Measurements from ENCODE around the gene GSTM5.
A peak's percentile ranks its signal among the peaks of the same experiment; 100 is the strongest.
"Not testable (repeated sequence)": the region's sequence is repeated elsewhere in the genome, so short reads cannot be mapped to it uniquely, and the experiment has no call there.

Gene GSTM5

DNA sequence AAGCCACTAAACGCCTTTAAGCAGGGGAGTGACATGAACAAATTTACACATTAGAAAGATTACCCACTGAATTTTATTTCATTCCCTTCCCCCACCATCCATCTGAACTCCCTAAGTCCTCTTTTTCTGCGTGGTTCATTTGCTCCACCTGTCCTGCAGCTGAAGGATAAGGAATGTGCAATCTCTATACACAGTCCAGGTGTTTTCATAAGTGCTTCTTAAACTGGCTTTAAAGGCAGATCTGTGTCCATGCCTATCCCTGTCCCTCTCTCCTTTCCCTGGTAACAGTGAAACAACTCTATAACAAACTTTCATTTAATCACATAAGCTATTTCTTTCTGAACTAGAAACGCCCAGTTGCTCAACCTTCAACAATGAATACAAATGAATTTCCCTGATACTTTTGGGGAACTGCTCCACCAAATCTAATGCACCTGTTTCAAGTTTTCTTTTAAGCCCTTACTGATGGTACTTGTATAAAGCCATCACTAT, 20.4 kb downstream of the GSTM5 start:
- DNase-seq, result peak; percentile 12

- peak; percentile 25 for DNase-seq
Observed at GRCh38 chr1:109733236-109733870, 21.3 kb downstream of the GSTM5 start.

- DNase-seq, result peak; percentile 70
Observed at GRCh38 chr1:109739738-109740614, 27.9 kb downstream of the GSTM5 start.

- DNase-seq, result no peak
Observed at GRCh38 chr1:109740615-109741373, 28.7 kb downstream of the GSTM5 start, which contains the start of gene GSTM3. Gene GSTM3 (minus strand): TSS chr1:109741038. CDS start chr1:109740287, 751 bp downstream.

- DNase-seq, result not testable (repeated sequence)
Observed at GRCh38 chr1:109748311-109748710, 36.3 kb downstream of the GSTM5 start.

DNA sequence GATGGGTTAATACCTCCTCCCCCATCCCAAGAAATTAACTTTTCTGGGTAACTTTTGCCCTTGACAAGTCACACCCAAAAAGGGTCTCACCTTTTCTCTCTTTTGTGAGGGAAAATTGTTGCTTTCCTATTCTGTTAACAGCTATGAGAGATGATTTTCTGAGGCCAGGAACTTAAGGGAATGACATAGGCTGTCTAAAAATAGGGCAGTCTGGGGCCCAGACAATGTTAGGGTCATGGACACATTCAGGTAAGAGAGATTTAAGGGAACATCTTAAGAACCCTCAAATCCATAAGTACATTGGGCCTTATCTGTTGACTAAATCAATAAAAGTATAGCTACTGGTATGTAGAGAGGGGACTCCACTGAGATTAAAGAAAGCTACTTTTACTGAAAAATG, 37.2 kb downstream of the GSTM5 start:
- DNase-seq, result no peak

DNA sequence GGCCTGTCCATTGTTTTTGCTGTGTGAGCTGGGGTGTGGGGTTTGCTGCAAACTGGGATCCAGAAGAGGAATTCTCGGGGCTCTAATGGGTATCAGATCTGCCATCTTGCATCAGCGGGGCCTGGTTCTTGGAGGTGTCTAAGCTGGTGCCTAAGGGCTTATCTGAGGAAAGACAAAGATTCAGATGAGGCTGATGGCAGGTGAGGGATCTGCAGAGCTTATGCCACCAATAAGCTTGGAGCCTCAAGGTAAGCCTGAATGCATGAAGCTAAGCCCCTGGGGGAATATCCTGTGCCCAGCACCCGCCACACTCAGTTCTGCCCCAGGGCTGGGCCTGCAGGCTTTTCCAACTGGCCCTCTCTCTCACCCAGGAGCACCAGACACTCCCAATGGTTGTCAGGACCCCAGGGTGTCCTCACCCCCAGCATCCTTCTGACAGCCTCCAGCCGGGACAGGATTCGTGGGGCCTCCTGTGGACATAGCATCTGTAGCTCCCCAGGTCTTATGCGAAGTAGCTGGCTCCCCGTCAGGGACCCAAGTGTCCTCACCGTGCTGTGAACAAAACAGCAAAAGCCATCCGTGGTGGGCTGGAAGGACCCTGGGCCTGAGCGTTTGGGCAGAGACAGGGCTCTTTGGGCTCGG, 38.3 kb downstream of the GSTM5 start:
- DNase-seq, result no peak

DNA sequence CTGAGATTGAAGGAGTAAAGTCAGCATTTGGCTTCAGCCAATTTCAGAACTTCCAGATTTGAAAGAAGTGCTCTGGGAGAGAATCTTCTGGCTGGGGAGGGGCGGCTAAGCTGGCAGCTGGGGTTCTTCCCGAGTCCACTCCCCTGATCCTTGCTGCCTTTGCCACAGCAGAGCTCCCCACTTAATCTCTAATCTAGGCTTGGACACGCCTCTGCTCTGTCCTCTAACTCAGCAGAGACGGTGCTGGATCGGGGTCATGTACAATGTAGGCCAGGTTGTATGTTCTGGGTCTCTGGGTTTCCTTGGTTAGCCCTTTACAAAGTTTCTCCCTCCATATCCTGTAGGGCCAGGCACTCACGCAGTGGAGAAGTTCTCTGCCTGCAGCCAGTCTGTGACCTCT, 38.9 kb downstream of the GSTM5 start:
- DNase-seq, result no peak

- no peak for DNase-seq
Observed at GRCh38 chr1:109751531-109752260, 39.6 kb downstream of the GSTM5 start.

DNA sequence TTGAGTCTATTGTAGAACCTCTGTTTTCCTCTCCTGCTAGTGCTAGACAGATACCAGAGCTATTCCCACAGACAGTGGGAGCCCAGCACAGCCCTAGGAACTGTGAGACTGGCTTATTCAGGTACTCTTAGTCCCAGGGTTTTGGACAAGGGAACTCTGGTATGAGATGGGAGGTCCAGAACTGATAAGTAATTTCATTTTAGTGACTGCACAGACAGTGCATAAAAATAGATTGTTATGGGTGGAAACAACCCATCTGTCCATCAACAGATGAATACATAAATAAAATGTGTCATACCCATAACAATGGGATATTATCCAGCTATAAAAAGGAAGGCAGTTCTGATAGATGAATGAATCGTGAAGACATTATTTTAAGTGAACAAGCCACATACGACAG, 42.7 kb downstream of the GSTM5 start:
- no peak for DNase-seq

GRCh38 chr1:109756325-109756724, 44.3 kb downstream of the GSTM5 start:
- DNase-seq, result not testable (repeated sequence)

DNA sequence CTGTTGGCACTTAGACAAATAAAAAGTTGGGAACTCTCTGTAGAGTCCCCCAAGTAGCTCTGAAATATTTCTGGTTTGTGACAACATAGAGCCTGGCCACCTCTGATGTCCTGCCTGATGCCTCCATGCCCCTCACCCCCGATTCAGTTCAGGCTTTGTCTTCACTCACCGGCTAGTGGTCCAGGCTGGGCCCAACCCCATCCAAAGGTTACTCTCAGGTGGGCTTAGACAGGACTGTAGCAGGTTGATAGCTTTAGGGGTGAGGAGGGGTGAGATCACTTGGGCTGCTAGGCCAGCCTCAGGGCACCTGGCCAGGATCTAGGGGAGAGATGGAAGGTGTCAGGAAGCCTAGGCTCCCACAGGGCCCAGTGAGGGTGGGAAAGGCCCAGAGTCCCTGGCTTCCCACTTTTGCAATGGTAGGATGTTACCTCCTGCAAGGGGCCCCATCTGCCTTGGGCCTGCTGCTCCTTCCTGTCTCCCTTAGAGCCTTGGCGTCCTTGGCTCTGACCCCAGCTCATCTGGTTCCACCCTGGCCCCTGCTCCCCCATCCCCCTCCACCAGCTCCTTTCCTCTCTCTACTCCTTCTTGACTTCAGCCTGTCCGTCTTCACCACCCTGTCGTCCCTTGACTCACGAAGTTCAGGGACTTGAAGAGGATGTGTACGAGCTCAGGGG, 44.9 kb downstream of the GSTM5 start:
- no peak for DNase-seq

GRCh38 chr1:109757936-109758786, 46.1 kb downstream of the GSTM5 start:
- no peak for DNase-seq

GRCh38 chr1:109759513-109760334, 47.7 kb downstream of the GSTM5 start:
- DNase-seq, result no peak

- no peak for DNase-seq
Observed at GRCh38 chr1:109760581-109761226, 48.7 kb downstream of the GSTM5 start.

GRCh38 chr1:109761227-109762038, 49.4 kb downstream of the GSTM5 start:
- DNase-seq, result no peak

DNA sequence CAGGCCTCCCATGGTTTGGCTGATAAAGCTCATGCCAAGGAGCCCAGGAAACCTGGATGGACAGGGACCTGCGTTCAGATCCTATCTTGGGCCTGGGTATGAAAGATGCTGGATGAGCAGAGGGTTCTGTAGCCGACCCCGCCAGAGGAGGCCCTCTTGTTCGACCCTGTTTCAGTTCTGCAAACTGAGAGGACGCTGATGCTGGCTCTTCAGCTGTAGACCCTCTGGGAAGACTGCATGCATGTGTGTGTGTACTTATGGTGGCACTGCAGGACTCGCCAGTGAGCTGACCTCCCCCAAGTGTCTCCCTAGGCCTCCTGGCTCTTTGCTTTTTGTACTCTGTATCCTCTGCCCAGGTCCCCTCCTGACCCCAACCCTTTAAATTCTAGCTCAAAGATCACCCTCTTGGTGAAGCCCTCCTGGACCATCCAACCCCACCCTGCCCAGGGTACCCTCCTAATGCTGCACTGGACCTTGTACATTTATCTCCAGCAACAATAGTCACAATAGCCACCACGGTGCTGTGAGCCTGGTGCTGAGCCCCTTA, 50.1 kb downstream of the GSTM5 start:
- DNase-seq, result no peak
